NCI-H2196 treated with DMSO at 0.1 percent for 48 hours (cell line): ENCODE measurements around the gene ITGAL.
A peak's percentile ranks its signal among the peaks of the same experiment; 100 is the strongest.

ENCODE experiments used
- DNase-seq: peaks from one replicate; lab custom pipeline; 2025; ENCODE audit not compliant: unreplicated experiment; lab: John Stamatoyannopoulos, UW

ITGAL gene

DNA sequence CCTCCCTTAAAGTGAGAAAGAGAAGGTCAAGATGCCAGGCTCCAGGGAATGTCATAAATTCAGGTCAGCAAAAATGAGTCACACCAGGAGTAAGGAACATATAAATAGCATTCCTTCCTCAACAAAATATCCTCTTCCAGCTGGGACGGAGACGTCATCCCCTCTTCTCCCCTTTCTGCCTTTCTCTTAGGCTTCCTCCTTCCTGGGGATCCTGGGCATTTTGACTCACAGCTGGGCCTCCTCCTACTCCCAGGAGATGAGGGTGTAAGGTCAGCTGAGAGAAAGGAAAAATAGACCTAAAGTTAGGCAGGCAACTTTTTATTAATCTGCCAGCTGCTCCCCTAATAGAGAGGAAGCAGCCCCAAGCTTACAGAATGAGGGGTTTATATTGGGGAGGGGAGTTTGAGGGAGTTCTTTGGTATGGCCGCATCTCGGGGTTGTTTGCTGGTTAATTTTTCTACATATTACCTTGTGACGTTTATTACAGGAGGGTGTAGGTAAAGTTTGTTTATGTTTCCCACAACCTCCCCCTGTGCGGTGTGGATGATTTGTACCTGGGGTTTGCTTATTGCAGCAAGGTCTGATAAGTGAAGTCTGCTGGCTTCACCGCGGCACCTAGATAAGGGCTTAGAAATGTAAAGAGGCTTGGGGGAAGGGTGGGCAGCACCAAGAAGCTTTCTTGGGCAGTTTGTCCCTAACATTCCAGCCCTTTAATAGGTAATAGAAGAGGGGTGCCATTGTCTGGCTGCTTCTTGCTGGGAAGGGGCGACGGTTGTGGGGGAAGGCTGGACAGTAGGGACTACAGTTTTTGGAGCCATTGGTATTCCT is 69.2 kb downstream of the ITGAL start:
- no peak for DNase-seq

DNA sequence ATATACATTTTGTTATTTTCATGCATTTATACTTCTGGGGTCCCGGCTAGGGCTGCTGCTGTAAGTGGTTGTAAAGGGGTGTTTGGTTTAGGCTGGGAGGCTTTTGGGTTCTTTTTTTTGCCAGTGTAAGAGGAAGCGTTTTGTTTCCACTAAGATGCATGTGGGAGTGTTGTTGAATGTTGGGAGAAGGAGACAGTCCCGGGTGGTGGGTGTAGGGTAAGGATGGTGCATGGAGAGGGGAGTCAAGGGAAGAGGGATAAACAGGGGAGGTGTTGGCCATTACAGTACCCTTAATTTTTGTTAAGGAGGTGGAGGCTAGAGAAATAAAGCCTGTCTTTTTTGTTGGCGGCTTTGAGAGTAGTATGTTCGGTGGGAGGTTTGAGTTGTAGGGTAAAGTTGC is 70.5 kb downstream of the ITGAL start:
- no peak for DNase-seq

GRCh38 chr16:30546115-30546514 is 73.6 kb downstream of the ITGAL start:
- DNase-seq: no peak

- DNase-seq: no peak
These were observed 76.1 kb downstream of the ITGAL start for GRCh38 chr16:30548416-30549253.

DNA sequence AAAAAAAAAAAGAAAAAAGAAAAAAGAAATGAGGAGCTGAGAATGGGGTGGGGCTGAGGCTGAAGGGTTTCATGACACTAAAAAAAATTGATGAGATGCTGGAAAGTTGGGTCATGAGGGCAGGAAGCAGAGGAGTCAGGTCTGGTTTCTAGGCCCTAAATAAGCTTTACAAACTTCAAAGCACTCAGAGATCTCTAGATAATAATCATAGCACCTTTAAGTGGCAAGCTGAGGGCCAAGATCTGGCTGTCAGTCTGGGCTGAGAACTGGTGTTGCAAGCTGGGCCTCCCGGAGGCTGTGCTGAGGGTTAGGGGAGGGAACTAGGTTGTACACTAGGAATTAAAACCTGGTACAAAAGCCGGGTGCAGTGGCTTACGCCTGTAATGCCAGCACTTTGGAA is 79.2 kb downstream of the ITGAL start:
- DNase-seq: no peak

DNA sequence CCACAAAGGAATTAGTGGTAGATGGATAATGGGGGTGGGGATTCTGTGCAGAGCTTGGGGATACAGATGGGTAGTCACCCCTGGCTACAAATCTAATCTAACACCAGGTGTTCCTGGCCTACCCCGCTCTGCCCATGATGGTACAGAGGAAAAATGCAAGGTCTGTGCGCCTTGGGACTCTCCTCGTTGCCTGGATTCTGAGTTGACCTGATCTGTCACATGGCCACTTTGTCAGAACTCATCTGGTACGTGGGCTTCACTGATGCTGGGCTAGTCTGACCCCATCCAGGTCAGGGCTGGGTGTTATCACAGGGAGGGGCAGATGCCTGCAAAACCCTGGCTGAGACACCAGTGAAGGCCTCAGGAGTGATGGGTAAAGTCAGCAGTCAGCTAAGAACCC is 80.4 kb downstream of the ITGAL start:
- DNase-seq: no peak

DNA sequence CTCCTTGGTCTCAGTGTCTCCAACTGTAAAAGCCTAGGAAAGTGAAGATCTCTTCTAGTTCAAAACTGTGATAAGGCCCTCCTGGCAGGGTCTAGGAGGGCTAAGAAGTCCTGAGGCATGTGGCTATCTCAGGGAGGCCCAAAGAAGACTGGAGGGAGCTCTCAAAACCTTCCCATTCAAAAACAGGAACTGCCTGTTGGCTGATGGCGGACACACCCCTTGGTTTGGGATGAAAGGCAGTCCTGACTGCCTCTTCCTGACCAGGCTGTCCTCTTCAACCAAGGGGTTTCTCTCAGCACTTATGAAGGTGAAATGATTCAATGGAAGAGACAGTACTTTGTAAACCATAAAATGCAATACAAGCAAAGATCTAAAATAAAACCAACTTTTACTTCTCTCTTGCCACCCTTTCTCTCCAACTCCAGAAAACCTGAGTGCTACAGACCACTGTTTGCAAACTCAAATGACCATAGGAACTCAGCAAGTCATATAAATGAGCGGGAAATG is 80.9 kb downstream of the ITGAL start:
- DNase-seq: no peak

DNA sequence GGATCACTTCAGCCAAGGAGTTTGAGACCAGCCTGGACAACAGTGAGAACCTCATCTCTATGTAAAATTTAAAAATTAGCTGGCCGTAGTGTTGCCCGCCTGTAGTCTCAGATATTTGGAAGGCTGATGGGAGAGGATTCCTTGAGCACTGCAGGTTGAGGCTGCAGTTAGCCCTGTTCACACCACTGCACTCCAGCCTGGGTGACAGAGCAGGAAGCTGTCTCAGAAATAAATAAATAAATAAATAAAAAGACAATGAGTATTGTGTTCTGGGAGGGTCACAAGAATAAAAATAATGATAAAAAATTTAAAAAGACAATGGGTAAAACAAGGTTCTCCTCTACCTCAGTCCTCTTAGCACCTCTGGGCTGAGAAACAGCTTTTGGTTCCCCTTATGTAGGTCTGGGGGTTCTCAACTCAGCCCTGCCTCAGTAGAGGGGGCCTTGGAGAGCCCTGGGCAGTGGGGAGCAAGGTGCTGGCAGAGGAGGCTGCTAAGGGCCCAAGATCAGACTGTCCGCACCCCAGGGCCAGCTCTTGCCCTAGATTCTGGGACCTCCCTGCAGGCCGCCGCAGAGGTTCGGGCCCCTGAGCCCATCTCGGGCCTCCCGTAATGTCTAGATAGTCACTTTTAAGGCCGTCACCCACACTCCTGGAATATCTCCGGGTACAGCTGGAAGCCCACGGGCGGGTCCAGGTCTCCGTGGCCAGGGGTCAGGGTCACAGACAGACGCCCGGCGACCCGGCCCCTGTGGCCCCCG is 82.2 kb downstream of the ITGAL start:
- no peak for DNase-seq

DNA sequence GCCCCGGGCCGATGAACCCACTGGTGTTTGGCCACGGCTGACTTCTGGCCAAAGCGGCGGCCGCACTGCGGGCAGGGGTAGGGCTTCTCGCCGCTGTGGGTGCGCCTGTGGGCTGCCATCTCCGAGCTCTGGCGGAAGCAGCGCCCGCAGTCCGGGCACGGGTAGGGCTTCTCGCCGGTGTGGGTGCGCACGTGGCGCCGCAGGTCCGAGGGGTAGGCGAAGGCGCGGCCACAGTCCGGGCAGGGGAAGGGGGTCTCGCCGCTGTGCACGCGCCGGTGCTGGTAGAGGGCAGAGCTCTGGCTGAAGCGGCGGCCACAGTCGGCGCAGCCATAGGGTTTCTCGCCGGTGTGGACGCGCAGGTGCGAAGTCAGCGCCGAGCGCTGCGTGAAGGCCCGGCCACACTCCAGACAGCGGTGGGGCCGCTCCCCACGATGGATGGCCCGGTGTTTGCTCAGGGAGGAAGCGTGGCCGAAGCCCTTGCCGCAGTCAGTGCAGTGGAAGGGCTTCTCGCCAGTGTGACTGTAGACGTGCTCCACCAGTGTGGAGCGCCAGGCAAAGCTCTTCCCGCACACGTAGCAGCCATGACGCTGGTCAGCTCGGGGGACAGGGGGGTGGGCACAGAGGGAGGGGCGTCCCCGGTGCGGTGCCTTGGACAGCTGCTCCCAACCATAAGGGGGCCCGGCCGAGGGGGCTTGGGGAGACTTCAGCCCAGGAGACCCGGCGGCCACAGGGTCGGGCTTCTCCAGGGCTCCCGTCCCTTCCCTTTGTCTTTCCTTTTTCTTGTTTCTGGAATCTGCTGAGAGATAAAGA is 83.0 kb downstream of the ITGAL start:
- no peak for DNase-seq

DNA sequence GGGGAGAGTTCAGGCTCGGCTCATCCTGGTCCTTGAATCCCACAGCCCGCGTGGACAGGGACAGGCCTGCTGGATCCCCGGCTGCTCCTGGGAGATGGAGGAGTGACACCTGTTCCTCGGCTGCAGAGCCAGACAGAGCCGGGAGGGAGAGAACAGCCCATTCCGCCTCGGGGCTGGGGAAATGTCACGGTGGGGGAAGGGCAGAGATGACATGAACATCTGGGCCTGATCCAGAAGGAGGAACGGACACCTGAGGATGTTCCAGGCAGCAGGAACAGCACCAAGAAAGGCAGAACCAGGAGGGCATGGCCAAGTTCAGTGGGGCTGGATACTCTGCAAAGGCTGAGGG is 83.6 kb downstream of the ITGAL start:
- no peak for DNase-seq

GRCh38 chr16:30557707-30557956 is 85.1 kb downstream of the ITGAL start:
- DNase-seq: no peak

- DNase-seq: peak; percentile 96
These were observed 85.6 kb downstream of the ITGAL start, which contains the start of gene ZNF764 for GRCh38 chr16:30557957-30558788. ZNF764 (minus strand) TSS chr16:30558374; CDS start chr16:30558182, 192 bp downstream.

DNA sequence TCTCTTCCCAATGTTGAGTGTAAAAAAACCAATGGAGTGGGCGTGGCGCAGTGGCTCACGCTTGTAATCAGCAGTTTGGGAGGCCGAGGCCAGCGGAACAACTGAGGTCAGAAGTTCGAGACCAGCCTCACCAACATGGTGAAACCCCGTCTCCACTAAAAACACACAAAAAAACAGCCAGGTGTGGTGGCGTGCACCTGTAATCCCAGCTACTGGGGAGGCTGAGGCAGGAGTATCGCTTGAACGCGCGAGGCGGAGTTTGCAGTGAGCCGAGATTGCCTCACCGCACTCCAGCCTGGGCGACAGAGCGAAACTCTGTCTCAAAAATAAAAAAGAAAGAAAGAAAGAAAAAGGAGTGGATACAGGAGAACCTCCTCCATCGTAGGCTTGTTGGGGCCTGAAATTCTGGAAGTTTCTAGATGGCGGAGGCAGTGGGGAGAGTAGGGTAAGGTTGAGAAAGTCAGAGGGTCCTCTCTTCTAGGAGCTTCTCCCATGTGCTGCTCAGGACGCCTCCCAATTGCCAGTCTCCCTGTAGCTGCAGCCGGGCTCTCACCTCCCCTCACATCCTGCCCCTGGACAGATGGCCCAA is 86.3 kb downstream of the ITGAL start:
- no peak for DNase-seq

GRCh38 chr16:30559690-30560089 is 87.1 kb downstream of the ITGAL start:
- no peak for DNase-seq

DNA sequence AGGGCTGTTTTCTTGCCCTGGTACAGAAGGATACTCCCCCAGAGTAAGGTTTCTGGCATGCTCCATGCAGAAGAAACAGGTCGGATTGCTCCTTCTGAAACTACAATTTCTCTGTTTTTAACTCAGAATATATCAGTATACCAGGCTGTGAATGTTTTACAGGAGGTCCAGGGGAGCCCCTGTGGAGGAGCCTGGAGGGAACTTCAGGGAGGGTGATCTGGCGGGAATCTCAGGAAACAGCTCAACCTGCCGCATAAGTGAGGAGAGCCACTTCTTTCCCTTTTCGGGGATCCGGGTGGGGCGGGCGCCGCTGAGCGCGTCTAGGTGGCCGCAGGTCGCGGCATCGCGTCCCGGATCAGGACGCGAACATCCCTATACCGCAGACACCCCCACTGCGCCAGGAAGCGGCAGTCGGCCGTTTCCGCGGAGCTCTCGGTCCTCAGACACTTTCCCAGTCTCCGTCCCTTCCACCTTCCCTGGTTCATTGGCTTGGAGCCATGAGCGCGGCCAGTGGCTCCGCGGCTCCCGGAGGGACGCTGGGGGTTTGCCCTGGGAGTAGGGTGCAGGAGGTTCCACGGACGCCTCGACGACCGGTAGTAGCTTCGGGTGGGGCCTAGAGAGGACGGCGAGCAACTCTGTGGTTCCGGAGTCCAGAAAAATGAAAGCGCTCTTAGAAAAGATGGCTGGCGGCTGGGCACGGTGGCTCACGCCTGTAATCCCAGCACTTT is 88.7 kb downstream of the ITGAL start:
- DNase-seq: no peak

DNA sequence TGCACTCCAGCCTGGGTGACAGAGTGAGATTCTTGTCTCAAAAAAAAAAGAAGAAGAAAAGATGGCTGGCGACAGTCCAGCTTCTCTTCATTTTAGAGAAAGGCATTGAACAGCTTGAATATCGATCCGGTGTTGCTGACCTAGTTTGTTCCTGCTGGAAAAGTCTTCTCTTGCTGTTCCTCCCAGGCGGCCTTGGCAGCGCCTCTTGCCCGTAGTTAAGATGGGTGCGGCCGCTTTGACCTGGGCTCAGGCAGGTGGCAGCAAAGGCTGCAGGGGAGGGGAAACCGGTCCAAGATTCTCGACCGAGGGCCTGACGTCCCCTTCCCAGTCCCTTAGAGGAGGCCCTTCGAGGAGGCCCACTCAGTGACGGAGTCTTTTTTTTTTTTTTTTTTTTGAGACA is 89.5 kb downstream of the ITGAL start:
- no peak for DNase-seq

GRCh38 chr16:30565526-30565925 is 93.0 kb downstream of the ITGAL start:
- DNase-seq: no peak

- DNase-seq: no peak
These were observed 93.4 kb downstream of the ITGAL start for GRCh38 chr16:30565984-30566383.

DNA sequence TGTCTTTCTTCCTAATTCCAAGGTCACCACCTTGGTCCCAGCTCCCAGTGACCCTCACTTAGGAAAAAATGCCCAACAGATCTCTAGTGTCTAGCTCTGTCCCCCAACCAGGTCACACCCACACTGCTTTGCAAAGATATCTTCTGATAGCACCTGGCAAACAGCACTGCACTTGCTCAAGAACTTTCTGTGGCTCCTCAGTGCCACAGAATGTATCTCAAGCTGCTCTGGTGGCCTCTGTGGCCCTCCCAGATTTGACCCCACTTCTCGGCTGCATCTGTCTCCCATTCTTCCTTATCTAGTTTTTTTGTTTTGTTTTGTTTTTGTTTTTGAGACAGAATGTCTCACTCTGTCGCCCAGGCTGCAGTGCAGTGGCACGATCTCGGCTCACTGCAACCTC is 94.0 kb downstream of the ITGAL start:
- DNase-seq: no peak
